GM19397 (cell line): Measurements from ENCODE around the gene CLCN1.
"Not testable (repeated sequence)": the region's sequence is repeated elsewhere in the genome, so short reads cannot be mapped to it uniquely, and the experiment has no call there.

ENCODE experiments used
- ATAC-seq: cut with Tn5 transposase; IDR thresholded peaks from one replicate; pipeline ENCODE4 v1.9.1; 2021; ENCODE audit warnings: mild to moderate bottlenecking, moderate library complexity; ENCODE audit not compliant: unreplicated experiment

CLCN1 gene

DNA sequence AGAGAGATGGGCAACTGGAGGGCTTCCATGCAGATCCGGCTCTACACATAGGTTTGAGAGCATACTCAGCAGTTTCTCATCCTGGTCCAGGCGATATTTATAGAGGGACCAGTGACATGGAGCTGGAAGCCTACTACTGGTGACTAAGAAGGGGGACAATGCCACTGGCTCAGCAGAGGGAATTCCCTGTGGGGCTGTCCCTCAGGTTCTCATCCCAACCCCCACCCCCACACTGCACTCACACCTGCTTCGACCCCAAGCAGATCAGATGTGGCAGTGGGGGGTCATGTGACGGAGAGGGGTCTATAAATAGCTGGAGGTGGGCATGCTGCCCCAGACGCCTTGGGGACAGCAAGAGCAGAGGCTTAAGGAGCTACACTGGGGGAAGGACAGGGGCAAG is at the start of gene CLCN1:
Gene CLCN1, plus strand, starts transcription at position 336 of the 400 bp plus-strand sequence. CDS start 102 bp downstream, outside the sequence.
- no peak for ATAC-seq

DNA sequence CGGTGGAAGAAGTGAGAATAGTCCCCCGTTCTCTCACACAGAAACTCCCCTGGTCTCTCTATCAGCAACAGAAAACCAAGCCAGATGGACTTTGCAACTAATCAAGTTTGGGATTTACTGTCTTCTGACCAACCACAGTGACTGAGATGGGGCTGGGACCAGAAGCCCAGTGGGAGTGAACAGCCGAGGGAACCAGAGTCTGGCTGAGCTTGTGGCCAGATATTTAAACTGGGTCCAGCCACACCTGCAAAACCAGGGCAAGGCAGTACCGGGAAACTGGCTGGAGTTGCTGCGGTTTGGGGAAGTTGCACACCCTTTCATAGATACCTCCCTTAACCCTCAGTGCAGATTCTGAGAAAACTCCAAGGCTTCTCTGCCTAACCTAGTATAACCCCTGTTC is 46.7 kb upstream of the CLCN1 start:
- no peak for ATAC-seq

DNA sequence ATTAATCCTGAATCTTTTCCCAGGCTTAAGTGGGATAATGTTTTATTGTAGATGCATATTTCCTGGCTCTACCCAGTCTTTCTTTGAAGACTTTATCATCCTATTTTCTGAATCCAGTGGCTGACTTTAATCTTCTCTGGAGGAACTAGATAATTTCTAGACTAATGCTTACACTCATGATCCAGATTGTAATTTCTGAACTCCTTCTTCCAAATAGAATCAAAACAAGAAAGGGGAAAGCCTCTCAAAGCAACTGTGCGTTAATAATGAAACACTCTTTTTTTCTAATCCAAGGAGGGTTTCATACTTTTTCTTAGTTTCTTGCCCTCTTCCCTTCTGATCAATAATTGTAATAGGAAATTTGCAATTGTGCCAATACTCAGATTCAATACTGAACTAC is 44.7 kb upstream of the CLCN1 start:
- ATAC-seq = no peak

DNA sequence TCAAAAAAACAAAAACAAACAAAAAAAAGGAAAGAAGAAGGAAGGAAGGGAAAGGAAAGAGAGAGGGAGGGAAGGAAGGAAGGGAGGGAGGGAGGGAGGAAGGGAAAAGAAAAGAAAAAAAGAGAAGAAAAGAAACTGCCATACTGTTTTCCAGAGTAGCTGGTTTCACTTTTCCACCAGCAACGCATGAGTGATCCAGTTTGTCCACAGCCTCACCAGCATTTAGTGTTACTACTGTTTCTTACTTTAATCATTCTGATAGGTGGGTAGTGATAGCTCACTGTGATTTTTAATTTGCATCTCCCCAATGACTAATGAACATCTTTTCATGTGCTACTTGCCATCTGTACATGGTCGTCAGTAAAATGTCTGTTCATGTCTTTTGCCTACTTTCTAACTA is 43.0 kb upstream of the CLCN1 start:
- no peak for ATAC-seq

DNA sequence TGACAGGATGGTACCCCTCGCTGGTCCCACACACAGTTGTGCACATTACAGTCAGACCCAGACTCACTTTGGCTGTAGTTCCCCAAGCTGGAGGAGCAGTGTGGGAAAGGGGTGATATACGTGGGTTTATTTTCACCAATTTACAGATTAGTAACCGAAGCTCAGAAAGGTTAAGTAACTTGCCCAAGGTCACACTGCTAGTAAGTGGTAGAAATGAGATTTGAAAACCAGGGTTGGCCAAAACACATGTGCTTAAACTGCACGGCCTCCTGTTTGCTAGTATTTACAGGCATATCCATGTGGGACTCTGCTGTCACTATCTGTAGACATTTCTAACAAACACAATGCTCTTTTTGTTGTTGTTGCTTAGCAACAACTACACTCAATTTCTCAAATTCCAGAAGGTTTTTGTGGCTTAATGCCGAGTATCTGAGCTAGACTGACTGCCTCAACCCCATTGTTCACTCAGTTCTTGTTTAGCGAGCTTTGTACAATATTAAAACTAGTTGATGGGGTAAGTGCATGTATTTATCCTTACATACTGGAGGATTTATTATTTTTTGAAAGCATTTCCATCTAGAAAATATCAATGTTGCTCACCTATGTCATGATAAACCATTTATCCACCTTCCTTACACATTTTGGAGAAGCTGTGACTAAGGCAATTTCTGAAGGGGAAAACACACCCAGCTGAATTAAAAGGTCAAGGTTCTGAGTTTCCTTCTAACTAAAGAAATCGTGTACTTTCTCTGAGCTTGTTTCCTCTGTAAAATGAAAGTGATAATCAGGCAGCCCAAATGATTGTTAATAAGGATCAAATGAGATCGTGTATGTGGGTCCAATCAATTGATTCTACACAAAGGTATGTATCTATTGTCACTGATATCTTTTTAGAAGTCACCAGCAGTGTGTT is 36.5 kb upstream of the CLCN1 start:
- no peak for ATAC-seq

GRCh38 chr7:143280160-143280559 is 35.8 kb upstream of the CLCN1 start:
- ATAC-seq = no peak

DNA sequence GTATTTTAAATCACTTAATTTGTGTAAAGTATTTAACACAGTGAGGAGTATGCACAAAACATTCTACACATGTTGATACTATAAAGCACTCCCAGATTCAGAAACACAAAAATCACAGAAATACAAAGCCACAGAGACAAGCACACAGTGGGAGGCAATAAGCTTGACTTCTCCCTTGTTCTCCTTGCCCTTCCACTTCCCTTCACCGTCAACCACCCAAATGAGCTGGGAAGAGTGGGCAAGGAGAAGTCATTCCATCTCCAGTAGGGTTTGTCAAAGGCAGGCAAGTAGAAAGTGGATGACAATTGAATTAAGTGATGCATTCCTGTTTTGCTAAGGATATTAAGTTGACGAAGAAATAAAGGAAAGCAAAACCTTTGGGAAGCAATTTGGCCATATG is 35.3 kb upstream of the CLCN1 start:
- ATAC-seq = no peak

DNA sequence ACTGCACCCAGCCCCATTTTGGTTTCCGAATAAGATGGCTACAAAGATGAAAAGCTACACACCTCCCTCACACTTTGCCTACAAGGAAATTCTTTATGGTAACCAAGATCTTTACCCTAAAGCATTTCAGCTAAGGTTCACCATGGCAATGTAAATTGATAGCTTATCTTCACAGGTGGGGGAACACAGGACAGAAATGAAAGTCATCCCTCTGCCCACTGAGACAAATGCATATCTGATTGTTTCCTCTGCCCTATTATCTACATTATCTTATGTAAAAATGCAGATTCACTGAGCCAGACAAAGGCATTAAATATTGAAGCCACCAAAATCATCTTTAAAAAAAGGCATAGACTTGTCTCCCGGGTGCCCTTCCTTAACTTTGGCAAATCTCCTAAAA is 34.4 kb upstream of the CLCN1 start:
- ATAC-seq = no peak

GRCh38 chr7:143282124-143282523 is 33.8 kb upstream of the CLCN1 start:
- ATAC-seq = no peak

DNA sequence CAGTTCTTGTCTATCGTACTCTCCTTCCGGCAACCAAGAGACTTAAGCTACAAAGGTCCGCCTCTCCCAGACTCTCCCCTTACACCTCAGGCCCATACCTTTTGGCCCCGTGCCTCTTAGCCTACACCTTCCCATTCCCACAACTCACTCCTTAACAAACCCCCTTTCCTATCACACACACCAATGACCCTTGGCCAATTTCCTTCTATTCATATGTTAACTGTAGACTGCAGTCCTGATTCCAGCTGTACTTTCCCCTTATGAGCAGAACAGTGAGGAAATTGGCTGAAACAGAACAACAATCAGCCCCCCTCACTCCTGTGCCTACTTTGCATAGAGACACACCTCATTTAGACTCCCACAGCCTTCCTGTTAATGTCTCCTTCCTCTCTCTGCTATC is 32.5 kb upstream of the CLCN1 start:
- no peak for ATAC-seq

GRCh38 chr7:143284591-143285469 is 31.1 kb upstream of the CLCN1 start, which contains the start of gene TMEM139:
Gene TMEM139, plus strand, starts transcription at chr7:143284958. Its CDS starts 1,000 bp downstream, at chr7:143285958.
- no peak for ATAC-seq

DNA sequence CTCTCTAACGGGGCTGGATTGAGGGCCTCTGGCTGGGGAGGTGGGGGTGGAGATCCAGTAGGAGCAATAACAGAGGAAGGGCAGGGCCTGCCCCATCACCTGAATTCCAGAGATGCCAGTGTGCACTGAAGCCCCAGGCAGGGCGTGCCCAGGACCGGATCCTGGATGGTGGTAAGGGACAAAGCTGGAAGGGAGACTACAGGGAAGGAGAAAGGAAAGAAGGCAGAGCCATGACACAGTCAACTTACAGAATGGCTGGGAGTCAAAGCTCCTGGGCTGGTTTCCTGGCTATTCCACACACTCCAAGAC is 30.5 kb upstream of the CLCN1 start:
- no peak for ATAC-seq

GRCh38 chr7:143285806-143286521 is 29.9 kb upstream of the CLCN1 start:
- ATAC-seq = no peak

- no peak for ATAC-seq
Observed at GRCh38 chr7:143286522-143286890, 29.4 kb upstream of the CLCN1 start.

GRCh38 chr7:143287339-143287934 is 28.5 kb upstream of the CLCN1 start:
- no peak for ATAC-seq

- peak; percentile 92 for ATAC-seq
Observed at GRCh38 chr7:143287935-143288826, 27.7 kb upstream of the CLCN1 start, which contains the start of gene CASP2. Gene CASP2, plus strand, starts transcription at chr7:143288351. Its CDS starts 105 bp downstream, at chr7:143288456.

DNA sequence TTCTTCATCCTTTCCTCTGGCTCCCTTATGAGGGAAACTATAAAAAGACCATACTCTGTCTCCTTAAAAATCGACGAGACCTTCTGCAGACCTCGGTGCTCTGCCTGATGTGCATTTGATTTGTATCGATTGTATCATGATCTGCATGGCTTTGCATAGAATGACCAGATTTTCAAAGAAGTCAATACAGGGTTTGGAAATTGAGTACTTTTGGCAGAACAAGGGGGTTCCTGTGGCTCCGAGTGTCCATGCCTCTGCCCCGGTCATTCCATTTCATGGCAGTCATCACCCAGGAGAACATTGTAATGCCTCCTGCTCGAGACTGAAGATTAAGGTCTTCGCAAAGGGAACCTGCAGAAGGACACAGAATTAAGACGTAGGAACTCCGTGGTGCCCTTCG is 27.1 kb upstream of the CLCN1 start:
- ATAC-seq = no peak

DNA sequence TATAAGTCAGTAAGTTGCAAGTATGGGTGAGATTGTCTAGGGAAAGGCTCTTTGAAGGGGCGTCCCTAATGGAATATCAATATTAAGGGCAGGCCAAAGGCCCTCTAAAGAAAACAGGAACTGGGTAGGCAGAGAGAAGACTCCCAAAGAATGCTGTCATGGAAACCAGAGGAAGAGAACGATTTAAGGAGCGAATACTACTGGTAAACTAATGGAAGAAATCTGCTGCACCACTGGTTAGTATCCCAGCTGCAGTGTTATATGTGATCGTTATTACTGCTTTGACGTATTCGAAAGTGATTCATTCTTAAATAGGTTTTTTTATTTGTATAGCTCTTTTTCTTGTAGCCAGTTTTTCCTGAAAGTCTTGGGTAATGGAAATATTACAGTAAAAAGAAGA is 26.5 kb upstream of the CLCN1 start:
- ATAC-seq = no peak

DNA sequence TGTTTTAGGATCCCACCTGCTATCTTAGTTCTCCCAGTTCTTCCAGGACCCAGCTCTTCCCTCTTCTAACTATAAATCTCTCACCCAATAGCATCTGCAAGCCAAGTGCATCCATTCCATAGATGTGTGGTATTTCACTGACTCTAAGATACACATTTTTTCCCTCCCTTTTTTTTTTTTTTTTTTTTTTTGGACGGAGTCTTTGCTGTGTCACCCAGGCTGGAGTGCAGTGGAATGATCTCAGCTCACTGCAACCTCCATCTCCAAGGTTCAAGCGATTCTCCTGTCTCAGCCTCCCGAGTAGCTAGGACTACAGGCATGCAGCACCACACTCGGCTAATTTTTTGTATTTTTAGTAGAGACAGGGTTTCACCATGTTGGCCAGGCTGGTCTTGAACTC is 26.0 kb upstream of the CLCN1 start:
- ATAC-seq = not testable (repeated sequence)

- ATAC-seq = no peak
Observed at GRCh38 chr7:143290293-143290692, 25.6 kb upstream of the CLCN1 start.
